Type B pancreatic cell (in vitro differentiated cells): ENCODE data around the gene ARHGDIB. TPM values are rescaled to one million over a fixed set of nuclear protein-coding genes. Genes with fewer than 3 reads are reported as not detected.

Experiments
- DNase-seq: peaks from one replicate; pipeline ENCODE4 v3.0.0; 2021; ENCODE audit warnings: mixed read lengths; ENCODE audit not compliant: unreplicated experiment; ENCODE audit errors: extremely low spot score
- H3K27ac Mint-ChIP-seq: 2 replicates; pipeline ENCODE4 v1.8.0; 2021; ENCODE audit warnings: mild to moderate bottlenecking, mixed read lengths
- H3K27me3 Mint-ChIP-seq: 2 replicates; pipeline ENCODE4 v1.8.0; 2021; ENCODE audit warnings: mixed read lengths
- H3K36me3 Mint-ChIP-seq: 2 replicates; pipeline ENCODE4 v1.8.0; 2021; ENCODE audit warnings: mixed read lengths
- H3K4me1 Mint-ChIP-seq: one replicate; pipeline ENCODE4 v1.8.0; 2021; ENCODE audit warnings: mixed read lengths; ENCODE audit not compliant: unreplicated experiment
- H3K4me3 Mint-ChIP-seq: 2 replicates; pipeline ENCODE4 v1.8.0; 2021; ENCODE audit warnings: mild to moderate bottlenecking, mixed read lengths
- H3K9me3 Mint-ChIP-seq: 2 replicates; pipeline ENCODE4 v1.8.0; 2021; ENCODE audit warnings: mixed read lengths
- total RNA-seq: library from RNA; stranded (reverse); gene quantifications from 2 replicates; pipeline ENCODE4 v1.2.1, GENCODE V29; 2021; ENCODE audit warnings: low replicate concordance
- TF ChIP-seq, protein P1 (sequence below): fragments of 200-600 bp; sonication (generic); conservative IDR thresholded peaks from 2 replicates; pipeline ENCODE4 v1.5.0; 2021; ENCODE audit warnings: antibody characterized with exemption, mild to moderate bottlenecking

Gene ARHGDIB
- total RNA-seq, 1 donor from 2014 or later, result 17.0 TPM

DNA sequence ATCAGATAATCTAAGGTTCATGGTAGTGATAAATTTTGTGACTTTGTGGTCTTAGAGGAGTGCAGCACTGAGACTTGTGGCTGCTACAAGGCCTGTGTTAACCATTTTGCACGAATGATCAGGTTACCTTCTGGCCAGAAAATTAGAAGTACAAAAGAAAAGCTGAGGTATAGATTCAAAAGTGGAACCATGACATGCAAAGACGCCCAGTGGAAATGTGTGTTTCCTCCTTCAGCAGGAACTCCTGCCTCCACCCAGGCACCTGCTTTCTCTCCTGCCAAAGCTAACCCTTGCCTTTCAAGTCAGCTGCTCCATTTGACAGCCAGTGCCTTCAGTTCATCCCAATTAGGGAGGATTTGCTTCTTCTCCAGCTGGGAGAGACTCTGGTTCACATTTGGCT lies 21.6 kb upstream of the ARHGDIB start:
- Mint-ChIP-seq H3K27me3 (peaks cover 6% of the 10 kb centered on the region), H3K36me3 (peaks cover 8% of the 10 kb centered on the region), H3K27ac (no peak overlapping the region)

DNA sequence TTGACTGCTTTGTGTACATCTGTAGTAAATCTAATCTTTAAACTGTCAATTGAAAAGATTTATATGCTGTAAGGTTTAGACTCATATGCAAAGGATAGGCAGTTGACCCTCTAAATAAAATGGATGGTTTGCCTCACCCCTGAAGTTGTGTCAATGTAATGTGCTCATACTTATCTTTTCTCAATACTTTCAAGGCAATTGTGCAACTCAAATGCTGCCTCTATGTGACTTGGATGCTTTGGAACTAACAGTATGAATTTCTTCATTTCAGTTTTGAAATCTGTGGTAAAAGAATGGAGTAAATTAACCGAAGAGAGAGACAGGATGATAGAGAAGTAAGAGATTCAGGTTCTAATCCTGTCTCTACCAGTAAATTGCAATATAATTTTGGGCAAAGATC lies 21.2 kb upstream of the ARHGDIB start:
- DNase-seq, result no peak
- Mint-ChIP-seq H3K27ac (no peak overlapping the region), H3K27me3 (peaks cover 6% of the 10 kb centered on the region), H3K36me3 (peaks cover 7% of the 10 kb centered on the region), H3K9me3 (peaks cover 4% of the 10 kb centered on the region), H3K4me3 (no peak overlapping the region), H3K4me1 (no peaks in the 10 kb centered on the region)
- TF ChIP-seq, protein P1, sequence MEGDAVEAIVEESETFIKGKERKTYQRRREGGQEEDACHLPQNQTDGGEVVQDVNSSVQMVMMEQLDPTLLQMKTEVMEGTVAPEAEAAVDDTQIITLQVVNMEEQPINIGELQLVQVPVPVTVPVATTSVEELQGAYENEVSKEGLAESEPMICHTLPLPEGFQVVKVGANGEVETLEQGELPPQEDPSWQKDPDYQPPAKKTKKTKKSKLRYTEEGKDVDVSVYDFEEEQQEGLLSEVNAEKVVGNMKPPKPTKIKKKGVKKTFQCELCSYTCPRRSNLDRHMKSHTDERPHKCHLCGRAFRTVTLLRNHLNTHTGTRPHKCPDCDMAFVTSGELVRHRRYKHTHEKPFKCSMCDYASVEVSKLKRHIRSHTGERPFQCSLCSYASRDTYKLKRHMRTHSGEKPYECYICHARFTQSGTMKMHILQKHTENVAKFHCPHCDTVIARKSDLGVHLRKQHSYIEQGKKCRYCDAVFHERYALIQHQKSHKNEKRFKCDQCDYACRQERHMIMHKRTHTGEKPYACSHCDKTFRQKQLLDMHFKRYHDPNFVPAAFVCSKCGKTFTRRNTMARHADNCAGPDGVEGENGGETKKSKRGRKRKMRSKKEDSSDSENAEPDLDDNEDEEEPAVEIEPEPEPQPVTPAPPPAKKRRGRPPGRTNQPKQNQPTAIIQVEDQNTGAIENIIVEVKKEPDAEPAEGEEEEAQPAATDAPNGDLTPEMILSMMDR, result no peak

More for the DNA sequence above, 21.6 kb upstream of the ARHGDIB start:
- H3K4me1 Mint-ChIP-seq, result no peaks in the 10 kb centered on the region
- DNase-seq, result no peak
- no peak overlapping the region for H3K4me3 Mint-ChIP-seq
- TF ChIP-seq, protein P1, result no peak
- peaks cover 4% of the 10 kb centered on the region for H3K9me3 Mint-ChIP-seq

DNA sequence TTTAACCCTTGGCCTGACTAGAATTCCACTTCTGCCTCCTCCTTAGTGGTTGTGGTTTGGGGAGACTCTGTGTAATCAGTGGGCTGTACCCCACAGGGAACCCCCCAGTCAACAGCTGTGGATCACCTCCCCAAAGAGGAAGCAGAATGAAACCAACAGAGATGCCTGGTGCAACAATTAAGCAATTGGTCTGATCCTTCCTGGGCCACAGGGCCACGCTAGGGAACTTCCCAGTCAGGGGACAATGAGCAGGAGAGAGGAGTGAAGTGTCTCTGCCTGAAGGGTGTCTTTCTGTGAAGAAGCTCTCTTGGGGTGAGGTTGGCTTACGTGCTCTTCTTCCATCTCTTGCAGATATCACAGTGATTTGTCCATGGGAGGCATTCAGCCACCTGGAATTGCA lies 19.6 kb upstream of the ARHGDIB start:
- Mint-ChIP-seq H3K9me3 (peaks cover 4% of the 10 kb centered on the region), H3K36me3 (peaks cover 4% of the 10 kb centered on the region), H3K4me3 (no peak overlapping the region), H3K27me3 (peaks cover 6% of the 10 kb centered on the region), H3K27ac (no peak overlapping the region), H3K4me1 (no peaks in the 10 kb centered on the region)
- no peak for DNase-seq
- TF ChIP-seq, protein P1, result no peak

DNA sequence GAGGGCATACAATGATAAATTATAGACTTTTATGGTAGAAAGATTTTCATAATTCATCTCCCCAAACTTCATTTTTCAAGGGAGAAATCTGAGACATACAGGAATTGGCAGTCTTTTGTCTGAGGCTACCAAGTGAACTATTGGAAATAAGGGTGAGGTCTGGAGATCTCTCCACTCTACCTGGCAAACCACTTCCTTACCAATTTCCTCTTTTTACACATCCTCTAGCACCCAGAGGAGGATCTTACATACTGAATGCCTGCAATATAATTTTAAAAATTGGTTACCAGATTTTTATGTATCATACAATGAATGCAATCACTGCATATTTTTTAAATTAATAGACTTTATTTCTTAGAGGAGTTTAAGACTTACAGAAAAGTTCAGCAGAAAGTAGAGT lies 18.1 kb upstream of the ARHGDIB start:
- no peak overlapping the region for H3K27ac Mint-ChIP-seq
- TF ChIP-seq, protein P1, result no peak

DNA sequence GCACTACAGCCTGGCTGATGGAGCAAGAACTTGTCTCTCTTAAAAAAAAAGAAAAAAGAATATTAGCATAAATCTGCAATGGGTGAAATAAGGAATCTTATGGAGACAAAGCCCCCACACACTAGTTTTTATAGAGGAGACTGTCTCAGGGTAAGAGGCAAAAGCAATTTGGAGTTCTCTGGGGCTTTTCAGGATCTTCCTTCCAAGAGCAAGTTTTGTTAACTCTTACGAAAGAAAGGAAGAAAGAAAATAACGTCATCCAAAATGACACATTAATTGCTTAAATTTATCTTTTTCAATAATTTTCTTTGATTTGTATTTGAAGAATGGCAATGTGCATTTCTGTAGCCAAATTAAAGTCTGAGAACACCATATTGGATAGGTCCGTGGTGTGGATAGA lies 15.3 kb upstream of the ARHGDIB start:
- no peak for DNase-seq
- peaks cover 10% of the 10 kb centered on the region for H3K27me3 Mint-ChIP-seq
- H3K36me3 Mint-ChIP-seq, result peaks cover 4% of the 10 kb centered on the region
- H3K4me1 Mint-ChIP-seq, result no peaks in the 10 kb centered on the region
- H3K9me3 Mint-ChIP-seq, result peaks cover 4% of the 10 kb centered on the region
- no peak overlapping the region for H3K27ac Mint-ChIP-seq
- no peak overlapping the region for H3K4me3 Mint-ChIP-seq
- TF ChIP-seq, protein P1, result no peak

More for the DNA sequence above, 18.1 kb upstream of the ARHGDIB start:
- H3K27me3 Mint-ChIP-seq, result peaks cover 6% of the 10 kb centered on the region
- peaks cover 4% of the 10 kb centered on the region for H3K9me3 Mint-ChIP-seq
- H3K4me1 Mint-ChIP-seq, result no peaks in the 10 kb centered on the region
- peaks cover 4% of the 10 kb centered on the region for H3K36me3 Mint-ChIP-seq
- H3K4me3 Mint-ChIP-seq, result no peak overlapping the region
- DNase-seq, result no peak

DNA sequence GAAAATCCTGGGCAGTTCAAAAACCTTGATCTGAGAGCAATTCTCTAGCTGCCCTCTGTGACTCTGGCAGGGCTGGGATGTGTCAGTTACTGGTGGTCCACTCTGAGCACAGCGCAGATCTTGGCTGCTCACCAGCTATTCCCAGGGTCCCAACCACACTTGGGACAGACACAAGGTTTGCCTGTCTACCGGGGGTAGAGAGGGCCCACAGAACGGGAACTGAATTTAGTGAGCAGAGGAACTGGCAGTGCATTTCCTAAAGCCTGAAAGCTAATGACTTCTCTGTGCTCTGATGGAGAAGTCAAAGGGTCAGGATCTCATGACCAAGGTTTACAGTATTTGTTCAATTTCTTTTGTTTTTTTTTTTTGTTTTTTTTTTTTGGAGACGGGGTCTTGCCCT lies 14.1 kb upstream of the ARHGDIB start:
- no peak for DNase-seq
- Mint-ChIP-seq H3K4me3 (no peak overlapping the region), H3K36me3 (no peaks in the 10 kb centered on the region), H3K27me3 (peaks cover 10% of the 10 kb centered on the region), H3K9me3 (no peaks in the 10 kb centered on the region), H3K27ac (no peak overlapping the region), H3K4me1 (no peaks in the 10 kb centered on the region)
- TF ChIP-seq, protein P1, result no peak
